Activated CD4-positive, alpha-beta T cell treated with anti-CD3 and anti-CD28 coated beads for 1 hour (primary cell): ENCODE measurements around the gene STAMBPL1.

ENCODE experiments used
- DNase-seq: peaks from one replicate; pipeline ENCODE4 v3.0.0-alpha.2; 2020

The STAMBPL1 gene

DNA sequence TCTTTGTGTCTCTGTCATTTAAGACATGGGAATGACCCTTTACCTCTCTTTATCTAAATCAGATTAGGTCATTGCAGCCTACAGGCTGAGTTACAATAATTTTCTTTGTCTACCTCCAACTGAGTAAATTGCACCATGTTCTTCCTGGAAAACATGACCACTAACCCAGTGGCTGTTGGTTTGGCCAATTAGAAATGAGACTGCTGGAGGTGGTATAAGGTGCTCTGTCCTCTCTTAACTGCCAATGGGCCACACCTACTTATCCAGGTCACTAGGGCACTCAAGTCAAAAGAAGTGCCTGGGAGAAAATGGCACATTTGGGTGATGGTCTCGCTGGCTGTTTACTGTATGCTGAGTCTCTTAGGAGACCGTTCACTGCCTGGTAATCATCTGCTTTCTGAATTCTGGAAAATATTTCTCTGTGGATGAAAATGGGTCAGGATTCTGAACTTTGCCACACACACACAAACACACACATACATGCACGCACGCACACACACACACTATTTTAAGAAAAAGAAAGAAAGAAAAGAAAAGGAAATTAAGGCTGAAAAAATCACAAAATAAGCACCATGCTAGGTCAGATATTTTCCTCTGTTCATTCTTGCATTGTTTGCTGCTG lies 16.4 kb downstream of the STAMBPL1 start:
- DNase-seq = no peak

DNA sequence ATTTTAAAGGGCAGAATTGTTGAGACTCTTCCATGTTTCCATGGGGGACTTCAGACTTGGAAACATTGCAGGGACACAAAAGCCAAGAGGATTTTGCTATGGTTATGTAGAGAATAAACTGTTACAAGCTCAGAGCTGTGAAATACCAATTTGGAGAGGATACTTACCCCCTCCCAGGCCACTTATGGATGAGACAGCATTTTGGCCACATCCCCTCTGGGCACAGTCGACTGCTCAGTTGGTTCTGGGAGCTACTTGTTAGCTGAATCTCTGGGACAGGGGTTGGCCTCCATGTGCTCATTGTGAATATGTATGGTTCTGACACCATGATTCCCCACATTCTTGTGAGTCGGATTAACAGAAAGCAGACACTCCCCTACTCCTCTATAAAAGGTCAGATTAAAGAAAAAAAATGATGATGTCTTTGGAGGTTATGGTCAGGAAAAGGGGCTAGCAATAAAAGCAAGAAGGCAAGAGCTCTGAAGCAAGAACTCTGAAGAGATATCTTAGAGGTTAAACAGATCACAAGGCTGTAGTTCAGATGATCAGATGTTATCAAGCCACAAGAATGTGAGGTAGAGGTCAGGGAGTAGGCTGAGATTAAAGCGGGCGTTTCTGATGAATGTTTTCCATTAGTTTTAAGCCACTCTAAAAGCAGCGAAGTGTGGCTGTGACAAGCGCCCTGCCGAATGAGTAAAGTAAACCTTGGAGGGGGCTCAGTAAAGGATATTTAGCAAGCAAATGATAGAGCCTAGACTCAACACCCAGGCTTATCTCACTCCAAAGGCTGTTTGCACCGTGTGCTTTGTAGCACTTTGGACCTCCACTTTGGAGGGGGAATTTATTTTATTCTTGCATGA lies 17.2 kb downstream of the STAMBPL1 start:
- DNase-seq = no peak

DNA sequence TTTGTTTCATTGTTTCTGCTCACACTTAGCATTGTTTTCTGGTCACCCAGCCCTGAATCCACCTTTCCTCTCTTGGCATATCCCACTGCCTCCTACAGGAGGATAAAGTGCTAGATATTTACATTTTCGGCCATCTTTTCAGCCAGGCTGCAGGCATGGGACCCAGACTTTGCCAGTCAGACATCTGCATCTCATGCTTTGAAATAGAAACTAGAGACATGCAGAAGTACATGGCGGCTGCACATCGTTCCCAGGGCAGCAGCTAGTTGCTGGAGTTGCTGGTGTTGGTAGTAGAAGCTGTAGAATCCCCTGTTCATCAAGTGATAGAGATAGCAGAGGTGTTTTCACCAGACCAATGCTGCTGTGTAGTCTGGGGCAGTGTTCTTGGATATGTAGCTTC lies 18.7 kb downstream of the STAMBPL1 start:
- DNase-seq = no peak

DNA sequence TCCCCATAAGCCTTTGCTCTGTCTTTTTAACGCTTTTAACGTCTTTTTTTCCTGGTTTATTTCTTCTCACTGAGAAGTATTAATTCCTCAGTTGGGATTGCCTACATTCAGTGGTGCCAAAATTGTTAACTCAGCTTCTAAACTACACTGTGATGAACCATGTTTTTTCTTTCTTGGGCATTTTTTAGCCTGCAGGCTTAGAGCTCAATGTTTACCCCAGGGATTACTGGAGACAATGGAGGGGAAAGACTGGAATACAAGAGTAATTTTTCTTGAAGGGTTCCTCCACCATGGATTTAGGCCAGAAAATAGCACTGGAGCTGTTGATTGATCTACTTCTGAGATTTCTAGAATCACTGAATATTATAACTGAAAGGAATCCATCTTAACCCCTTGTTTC lies 19.8 kb downstream of the STAMBPL1 start:
- no peak for DNase-seq

DNA sequence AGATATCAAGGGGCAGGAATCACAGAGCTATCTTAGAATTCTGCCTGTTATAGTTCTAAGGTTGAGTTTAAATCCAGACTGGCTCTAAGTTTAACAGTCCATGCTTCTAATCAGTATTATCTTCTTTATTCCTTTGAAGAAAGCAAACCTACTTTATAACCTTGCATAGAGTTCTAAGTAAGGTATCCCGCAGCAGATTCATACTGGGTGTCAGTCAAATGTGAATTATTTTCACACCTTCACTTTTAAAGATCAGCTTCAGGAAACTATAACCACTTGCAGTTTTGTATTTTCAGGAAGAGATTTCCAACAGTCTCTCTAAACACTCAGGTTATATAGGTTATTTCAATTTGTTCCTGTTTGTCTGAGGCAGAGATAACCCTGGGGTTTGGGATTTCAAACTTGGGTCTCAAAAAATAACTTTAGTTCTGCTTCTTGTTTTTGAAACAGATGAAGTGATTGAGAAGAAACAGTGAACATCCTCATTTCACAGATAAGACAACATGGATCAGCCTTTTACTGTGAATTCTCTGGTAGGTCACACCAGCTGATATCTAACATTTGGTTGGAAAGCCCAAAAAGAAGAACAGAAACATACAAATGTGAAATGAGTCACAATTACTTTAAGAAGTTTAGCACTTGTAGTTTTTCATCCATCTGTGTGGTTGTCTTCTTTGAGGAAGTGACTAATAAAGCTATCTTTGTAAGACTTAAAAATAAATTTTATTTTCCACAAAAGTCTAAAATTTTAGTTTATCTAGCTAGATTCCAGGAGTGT lies 21.4 kb downstream of the STAMBPL1 start:
- no peak for DNase-seq

DNA sequence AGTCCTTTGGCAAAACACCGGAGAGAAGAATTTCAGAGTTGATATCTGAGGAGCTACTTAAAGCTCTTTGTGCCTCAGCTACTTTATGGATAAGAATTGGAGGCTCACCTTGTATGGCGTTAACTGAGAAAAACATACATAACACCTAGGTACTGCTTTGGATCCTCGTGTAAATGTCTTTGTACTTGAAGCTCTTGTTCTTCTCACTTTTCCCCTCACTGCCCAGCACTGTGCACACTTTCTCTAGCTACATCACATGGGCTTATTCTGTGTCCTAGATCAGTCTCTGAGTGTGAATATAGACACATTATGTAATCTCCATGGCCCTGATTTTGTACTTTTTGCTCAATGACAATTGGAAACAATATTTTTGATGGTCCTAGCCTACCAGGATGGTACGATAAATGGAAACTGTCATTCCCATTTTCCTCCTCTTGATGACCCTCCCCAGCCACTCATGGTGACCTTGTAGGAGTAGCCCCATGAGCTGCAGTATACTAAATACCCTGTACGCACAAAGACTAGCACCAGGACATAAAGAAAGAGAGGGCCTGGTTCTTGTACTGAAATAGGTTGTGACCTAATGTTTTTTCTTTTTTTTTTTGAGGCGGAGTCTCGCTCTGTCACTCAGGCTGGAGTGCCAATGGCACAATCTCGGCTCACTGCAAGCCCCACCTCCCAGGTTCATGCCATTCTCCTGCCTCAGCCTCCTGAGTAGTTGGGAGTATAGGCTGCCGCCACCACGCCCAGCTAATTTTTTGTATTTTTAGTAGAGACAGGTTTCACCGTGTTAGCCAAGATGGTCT lies 22.1 kb downstream of the STAMBPL1 start:
- DNase-seq = no peak

DNA sequence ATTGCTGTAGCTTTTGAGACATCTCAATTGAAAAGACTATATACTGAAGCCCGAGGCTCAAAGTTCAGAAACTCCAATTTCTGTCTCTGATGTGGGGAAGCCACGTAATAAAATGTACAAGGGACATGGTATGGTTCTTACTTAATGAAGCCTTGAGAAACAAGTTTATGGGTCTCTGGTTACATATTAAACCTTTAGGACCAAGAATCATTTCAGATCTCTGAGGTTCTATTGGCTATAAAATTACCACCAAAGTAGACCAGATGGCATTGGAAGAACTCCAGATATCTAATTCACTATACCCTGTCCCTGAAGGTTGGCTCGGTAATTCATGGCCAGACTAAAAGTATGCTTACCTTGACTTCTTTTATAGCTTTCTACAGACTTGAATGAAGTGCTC lies 23.7 kb downstream of the STAMBPL1 start:
- DNase-seq = no peak

DNA sequence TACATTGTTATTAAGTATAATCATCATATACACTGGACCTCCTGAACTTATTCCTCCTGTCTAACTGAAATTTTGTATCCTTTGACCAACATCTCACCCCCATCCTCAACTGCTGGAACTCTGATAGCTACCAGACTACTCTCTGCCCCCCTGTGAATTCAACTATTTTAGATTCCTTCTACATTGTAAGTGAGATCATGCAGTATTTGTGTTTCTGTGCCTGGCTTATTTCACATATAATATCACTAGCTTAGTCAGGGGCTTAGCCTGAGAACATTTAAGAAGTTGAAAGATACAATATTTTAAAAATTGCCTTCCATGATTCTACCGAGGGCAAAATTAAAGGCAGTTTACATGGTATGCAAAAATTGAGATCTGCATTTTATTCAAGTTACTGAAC lies 26.9 kb downstream of the STAMBPL1 start:
- no peak for DNase-seq

DNA sequence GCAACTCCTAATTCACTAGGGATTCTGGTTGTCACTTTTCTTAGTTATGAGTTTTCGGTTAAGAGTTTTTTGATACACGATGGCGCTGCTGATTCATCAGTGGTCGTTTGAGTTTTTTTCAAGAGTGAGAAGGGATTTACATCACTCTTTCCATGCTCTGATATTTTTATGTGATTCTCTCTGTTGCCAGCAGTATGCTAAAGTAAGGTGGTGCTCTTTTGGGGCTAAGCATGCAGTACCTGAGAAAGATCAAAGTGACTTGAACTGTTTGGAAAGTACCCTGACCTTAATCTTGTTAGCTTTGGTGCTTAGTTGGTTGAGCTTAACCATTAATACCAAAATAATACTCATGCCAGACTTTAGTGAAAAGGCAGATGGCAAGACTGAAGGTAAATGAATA lies 28.1 kb downstream of the STAMBPL1 start:
- DNase-seq = no peak

DNA sequence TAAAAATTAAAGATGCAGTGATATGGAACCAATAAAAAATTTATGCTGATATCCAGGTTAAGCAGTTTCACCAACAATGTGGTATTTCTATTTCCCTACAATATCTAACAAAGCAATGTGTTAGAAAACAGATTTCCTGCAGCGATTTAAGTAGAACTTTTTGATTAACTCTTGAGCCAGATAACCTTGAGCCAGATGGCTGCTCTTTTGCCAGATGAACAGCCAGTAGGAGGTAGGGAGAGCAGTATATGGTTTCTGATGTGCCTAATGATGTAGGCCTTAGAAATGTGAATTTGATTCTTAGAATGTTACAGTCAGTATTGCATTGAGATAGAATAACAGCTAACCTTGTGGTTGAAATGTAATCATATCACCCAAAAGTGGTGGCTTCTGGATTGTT lies 31.1 kb downstream of the STAMBPL1 start:
- DNase-seq = no peak

DNA sequence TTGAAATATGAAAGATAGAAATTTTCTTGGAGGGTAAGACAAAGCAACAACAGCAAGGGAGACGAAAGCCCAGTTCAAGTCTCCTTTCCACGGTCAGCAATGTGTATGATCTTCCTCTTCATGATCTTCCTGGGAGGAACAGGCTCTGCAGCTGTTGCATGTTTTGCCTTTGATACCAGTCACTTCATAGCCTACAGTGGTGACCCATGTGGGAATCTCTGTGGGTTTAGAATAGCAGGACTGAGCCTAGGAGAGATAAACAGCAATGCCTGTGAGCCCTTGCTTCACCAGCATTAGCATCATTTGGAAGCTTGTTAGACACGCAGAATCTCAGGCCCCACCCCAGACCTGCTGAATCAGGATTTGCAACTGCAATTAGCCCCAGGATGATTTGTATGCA lies 31.8 kb downstream of the STAMBPL1 start:
- DNase-seq = no peak

DNA sequence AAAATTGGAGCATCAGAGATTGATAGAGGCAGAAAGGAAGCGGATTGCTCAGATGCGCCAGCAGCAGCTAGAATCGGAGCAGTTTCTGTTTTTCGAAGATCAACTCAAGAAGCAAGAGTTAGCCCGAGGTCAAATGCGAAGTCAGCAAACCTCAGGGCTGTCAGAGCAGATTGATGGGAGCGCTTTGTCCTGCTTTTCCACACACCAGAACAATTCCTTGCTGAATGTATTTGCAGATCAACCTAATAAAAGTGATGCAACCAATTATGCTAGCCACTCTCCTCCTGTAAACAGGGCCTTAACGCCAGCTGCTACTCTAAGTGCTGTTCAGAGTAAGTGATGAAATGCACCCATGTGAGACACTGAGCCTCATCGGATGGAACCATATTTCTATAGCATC lies 33.1 kb downstream of the STAMBPL1 start:
- no peak for DNase-seq

DNA sequence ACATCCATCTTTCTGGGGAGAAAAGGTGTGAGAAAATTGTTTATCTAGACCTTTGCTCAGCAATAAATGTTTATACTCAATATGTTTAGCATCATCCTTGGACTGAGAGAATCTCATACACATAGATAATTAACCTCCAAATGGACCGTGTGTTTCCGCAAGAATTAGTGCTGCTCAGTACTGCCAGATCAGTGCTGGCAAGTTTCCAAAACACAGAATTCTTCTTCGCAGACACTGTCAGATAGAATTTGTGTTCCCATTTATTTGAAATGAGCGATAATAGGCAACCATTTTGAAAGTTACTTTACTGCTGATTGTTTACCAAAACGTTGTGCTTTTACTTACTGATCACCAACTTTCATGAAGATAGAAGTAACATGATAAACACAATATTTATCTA lies 33.7 kb downstream of the STAMBPL1 start:
- DNase-seq = no peak

DNA sequence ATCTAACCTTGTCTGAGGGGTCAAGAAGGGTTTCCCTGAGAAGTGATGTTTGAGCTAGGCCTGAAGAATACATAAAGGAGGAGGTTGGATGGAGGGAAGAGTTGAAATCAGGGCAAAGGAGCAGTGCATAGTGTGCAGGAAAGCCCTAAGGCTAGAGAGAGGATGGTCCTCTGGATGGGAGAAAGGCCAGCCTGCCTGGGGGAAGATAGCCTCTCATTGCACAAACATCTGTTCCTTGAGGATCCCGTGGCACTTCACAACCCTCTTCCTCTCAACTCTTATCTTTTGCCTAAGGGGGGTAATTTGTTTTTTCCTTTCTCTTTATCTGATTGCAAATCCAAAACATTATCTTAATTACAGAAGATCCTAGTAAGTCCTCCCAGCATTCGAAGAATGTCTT lies 35.7 kb downstream of the STAMBPL1 start:
- DNase-seq = no peak

DNA sequence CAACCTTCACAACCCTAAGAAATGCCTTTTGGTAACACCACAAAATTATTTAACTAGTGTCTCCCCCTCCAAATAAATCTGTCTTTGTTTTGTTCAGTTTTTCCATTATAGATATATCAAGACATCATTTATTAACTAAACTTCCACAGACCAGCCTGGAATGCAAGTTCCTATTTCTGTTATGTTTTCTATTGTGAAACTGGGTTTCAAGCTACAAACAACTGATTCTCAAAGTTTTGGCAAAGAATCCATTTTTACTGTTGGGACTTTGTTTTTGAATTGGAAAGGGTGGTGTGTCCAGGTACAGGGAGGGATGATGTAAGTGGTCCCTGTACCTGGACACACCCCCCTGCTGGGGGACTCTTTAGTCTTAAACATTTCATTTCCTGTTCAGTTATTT lies 36.2 kb downstream of the STAMBPL1 start:
- DNase-seq = no peak

DNA sequence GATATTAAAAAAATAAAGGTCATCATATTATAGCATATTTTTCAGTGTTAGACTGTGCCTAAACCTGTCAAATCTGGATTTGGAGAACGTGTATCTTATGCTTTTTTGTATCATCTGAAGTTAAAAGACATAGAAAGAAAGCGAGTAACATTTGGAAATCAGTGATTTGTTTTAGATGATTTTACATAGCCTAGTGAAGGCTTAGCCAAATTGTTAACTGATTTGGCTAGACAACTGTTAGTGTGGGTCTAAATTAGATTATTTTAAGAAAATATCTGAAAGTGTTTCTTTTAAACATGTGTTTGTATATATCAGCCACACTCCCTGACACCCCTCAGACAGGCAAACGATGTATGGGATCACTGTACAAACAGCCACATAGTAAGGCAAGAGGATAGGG lies 36.9 kb downstream of the STAMBPL1 start:
- DNase-seq = no peak

DNA sequence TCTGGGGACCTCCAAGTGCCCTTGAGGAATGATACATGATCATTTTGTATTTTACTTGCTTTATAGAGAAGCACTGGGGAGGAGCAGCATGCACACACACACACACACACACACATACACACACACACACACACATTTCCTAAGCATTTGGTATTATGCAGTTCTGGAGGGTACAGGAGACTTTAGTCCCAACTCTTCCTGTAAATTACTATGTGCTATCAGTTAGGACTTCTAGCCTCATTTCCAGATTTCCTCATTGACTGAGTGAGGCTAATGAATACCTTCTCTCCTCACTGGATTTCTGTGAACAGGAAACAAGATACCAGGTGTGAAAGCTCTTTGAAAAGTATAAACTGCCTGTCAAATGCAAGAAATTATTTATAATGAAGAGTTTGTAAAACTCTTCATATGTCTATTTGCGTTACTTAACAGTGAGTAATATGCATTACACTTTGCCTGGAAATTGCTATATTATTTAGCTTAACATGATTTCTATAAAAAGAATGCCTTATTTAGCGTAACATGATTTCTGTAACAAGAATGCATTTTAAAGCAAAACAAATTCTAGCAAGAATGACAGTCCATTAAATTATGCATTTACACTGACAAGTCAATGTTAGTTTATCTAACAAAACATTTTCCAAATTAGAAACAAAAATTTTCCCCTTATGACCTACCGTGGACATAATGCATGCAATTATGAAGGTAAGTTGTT lies 38.3 kb downstream of the STAMBPL1 start:
- no peak for DNase-seq

DNA sequence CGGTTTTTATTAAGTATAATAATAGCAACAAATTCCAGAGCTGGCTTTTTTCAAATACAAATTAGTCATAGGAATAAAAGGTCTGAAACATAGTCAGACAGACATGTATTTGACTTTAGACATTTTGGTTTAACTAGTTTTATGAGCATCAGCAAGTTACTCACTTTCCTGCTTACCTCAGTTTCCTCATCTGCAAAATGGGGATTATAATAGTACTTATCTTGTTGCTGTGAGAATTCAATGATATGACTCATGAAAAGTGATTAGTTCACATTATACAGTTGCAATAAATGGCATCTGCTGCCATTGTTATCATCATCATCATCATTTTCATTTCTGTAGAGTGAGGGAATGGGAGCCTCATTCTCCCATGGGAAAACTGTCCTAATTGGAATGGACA lies 39.0 kb downstream of the STAMBPL1 start:
- DNase-seq = no peak

DNA sequence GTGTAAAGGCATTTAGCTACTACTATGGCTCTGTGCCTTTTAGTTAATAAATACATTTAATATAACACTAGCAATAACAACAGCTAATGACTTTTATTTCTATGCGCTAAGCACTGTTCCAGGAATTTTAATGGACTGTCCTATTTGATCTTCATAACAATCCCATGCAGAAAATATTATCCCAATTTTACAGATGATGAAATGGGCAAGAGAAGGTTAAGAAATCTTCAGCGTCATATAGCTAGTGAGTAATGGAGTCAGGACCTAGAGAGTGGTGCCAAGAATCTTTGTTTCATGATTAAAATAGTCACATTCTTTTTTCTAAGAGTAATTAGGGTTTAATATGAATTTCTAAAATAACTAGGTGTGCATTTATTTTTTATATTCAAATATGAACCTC lies 40.2 kb downstream of the STAMBPL1 start:
- no peak for DNase-seq

DNA sequence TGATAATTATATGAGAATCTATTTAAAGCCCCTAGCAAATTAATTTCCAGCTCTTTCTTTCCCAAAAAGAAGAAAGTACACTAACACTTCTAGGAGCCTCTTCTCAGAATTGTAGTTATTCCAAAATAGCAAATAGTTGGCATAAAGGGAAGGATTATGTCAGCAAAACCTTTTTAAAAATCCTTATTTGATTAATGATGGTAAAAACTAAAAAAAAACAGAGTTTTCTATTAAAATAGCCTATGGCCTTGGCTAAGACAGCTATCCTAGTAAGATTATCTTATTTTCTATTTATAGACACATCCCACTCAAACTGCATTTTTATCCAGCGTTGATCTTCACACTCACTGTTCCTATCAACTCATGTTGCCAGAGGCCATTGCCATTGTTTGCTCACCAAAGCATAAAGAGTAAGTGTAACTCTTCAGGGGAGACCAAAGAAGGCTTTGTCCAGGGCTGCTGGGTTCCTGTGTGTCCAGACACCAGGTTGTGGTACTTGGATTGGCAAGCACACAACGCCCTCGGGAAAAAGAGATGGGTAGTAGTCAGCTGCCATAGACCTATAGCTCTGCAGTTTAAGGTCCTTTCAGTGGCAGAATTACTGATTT lies 41.0 kb downstream of the STAMBPL1 start:
- no peak for DNase-seq

DNA sequence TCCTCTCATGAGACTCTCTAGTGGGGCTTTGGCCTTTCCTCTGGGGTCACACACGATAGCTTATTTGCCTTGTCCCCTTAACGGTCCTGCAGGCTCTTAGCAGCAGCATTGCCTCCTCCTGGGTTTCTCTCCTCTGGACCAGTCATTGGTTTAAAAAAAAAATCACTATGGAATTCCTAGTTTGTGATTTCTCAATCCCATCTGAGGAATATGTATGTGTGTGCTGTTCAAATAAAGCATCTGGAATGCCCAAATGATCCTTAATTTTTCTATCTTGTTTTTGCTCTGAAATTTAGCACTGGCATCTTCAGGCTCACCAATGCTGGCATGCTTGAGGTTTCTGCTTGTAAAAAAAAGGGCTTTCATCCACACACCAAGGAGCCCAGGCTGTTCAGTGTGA lies 42.0 kb downstream of the STAMBPL1 start:
- no peak for DNase-seq

DNA sequence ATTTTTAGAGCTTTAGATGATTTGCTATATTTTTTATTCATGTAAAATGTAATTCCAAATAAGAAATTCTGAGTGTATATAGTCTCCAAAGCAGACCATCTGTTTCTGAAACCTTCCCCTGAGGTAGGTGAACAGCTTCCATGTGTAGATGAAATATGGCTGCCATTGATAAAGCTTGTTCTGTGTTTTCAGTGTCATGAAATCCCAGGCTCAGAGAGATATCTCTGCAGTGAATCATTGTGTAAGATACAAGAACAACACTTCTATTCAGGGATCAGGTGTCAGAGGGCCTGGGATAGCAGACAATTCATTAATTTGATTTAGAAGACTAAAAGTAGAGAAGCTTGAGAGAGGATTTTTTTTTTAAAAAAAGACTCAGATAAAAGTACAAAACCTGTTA lies 43.5 kb downstream of the STAMBPL1 start:
- DNase-seq = no peak
